ENCODE results near the gene SDS.
A peak's percentile ranks its signal among the peaks of the same experiment; 100 is the strongest.

The SDS gene

GRCh38 chr12:113424915-113425823 is 21.5 kb upstream of the SDS start:
- Histone ChIP-seq H3K27me3 (replicated peaks; ENCODE audit: control insufficient read depth, insufficient read depth, low read length) (peaks cover 1% of the 10 kb centered on the region; the same call in 1 of the 2 replicates), H3K36me3 (ENCODE audit: control insufficient read depth, insufficient read depth, low read length) (no peaks in the 10 kb centered on the region), H3K4me3 (replicated peaks; ENCODE audit: low read depth, low read length) (no peak overlapping the region)
- peak; percentile 50 for DNase-seq (ENCODE audit: extremely low read depth, insufficient read length)
- TF ChIP-seq, protein P1, sequence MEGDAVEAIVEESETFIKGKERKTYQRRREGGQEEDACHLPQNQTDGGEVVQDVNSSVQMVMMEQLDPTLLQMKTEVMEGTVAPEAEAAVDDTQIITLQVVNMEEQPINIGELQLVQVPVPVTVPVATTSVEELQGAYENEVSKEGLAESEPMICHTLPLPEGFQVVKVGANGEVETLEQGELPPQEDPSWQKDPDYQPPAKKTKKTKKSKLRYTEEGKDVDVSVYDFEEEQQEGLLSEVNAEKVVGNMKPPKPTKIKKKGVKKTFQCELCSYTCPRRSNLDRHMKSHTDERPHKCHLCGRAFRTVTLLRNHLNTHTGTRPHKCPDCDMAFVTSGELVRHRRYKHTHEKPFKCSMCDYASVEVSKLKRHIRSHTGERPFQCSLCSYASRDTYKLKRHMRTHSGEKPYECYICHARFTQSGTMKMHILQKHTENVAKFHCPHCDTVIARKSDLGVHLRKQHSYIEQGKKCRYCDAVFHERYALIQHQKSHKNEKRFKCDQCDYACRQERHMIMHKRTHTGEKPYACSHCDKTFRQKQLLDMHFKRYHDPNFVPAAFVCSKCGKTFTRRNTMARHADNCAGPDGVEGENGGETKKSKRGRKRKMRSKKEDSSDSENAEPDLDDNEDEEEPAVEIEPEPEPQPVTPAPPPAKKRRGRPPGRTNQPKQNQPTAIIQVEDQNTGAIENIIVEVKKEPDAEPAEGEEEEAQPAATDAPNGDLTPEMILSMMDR (IDR thresholded peaks at IDR 0.05; ENCODE audit: insufficient read depth, low read length, poor library complexity, severe bottlenecking), result peak; percentile 87

DNA sequence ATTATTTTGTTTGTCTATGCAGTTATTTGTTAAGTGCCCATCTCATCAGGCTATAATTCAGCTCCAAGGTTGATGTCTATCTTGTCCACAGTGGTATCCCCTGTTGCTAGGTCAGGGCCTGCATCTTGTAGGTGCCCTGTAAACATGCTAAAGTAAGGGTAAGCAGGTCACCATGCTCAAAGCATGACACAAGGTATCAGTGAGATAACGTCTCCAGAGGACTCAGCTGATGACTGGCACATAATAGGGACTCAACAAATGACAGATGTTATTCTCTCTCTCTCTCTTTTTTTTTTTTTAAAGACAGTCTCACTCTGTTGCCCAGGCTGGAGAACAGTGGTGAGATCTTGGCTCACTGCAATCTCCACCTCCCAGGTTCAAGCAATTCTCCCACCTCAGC is 20.8 kb upstream of the SDS start:
- Histone ChIP-seq H3K36me3 (ENCODE audit: control insufficient read depth, insufficient read depth, low read length) (no peaks in the 10 kb centered on the region), H3K27me3 (replicated peaks; ENCODE audit: control insufficient read depth, insufficient read depth, low read length) (peaks cover 1% of the 10 kb centered on the region; the same call in 1 of the 2 replicates), H3K4me3 (replicated peaks; ENCODE audit: low read depth, low read length) (no peak overlapping the region)
- no peak for DNase-seq (ENCODE audit: extremely low read depth, insufficient read length)
- TF ChIP-seq, protein P1 (IDR thresholded peaks at IDR 0.05; ENCODE audit: insufficient read depth, low read length, poor library complexity, severe bottlenecking), result no peak

DNA sequence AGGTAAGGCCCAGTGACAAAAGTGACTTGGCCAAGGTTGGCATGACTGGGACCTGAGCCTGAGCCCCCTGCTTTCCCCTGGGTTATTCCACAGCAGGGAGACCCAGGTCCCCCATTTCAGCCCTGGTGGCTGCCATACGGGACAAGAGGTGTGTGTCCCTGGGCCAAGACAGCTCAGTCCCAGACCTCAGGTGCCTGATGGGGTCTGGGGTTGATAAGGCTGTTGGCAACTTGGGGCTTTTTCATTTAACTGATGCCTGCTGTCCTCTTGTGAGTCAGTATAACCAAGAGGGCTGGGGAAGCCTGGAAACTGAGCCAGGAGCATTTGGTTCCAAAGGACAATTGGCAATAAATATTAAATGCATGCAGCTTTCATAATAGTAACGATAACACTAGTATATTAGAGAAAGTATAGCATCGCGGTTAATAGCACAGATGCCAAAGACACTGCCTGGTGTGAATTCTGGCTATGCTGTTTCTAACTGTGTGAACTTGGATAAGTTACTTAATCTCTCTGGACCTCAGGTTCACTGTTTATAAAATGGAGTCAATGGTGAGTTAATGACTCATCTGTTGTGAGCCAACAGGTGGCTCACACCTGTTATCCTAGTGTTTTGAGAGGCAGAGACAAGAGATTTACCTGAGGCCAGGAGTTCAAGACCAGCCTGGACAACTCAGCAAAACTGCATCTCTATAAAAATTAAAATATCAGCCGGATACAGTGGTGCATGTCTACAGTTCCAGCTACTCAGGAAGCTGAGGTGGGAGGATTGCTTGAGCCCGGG is 19.4 kb upstream of the SDS start:
- TF ChIP-seq, protein P1 (IDR thresholded peaks at IDR 0.05; ENCODE audit: insufficient read depth, low read length, poor library complexity, severe bottlenecking), result no peak
- DNase-seq (ENCODE audit: extremely low read depth, insufficient read length), result no peak

DNA sequence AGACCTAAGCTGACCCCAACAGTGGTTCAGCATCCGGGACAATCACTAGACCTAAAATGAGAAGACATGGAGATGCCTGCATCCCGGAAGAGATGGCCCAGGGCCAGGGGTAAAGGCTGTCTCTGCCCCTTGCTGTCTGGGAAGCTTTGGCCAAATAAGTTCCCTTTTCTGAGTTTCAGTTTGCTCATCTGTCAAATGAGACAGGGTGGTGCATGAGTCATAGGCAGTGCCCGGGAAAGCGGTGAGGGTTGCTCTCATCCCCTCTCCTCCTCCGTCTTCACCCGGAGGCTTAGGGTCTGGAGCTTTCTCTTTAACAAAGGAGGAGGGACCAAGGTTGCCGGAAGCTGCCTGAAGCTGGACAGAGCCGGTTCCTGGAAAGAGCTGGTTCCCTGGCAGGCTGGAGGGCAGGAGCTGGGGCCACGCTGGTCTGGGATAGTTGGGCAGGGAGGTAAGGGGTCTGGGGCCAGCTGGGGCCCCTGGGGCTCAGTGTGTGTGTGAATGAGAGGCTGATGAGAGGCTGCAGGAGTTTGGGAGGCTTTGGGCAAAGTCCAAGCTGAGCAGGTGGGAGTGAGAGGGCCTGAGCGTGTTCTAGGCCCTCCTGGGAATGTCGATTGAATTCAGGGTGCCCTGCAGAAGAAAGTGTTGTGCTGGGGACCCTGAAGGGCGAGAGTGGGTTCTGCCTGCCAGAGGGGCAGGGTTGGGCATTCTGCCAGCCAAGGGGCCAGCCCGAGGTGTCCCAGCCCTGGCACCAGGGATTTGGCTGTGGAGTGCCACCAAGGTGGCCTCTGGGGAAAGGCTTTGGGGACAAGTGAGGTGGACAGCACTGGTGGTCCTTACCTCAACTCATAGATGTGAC is 18.6 kb upstream of the SDS start, which contains the start of gene SDSL:
Gene SDSL (plus strand): TSS at position 351 of the 856 bp plus-strand sequence. CDS start 5,603 bp downstream, outside the sequence.
- Histone ChIP-seq H3K36me3 (ENCODE audit: control insufficient read depth, insufficient read depth, low read length) (no peaks in the 10 kb centered on the region), H3K4me3 (replicated peaks; ENCODE audit: low read depth, low read length) (peak within 1 kb of the TSS; percentile 66), H3K27me3 (replicated peaks; ENCODE audit: control insufficient read depth, insufficient read depth, low read length) (no peaks in the 10 kb centered on the region)
- TF ChIP-seq, protein P1 (IDR thresholded peaks at IDR 0.05; ENCODE audit: insufficient read depth, low read length, poor library complexity, severe bottlenecking), result no peak
- peak; percentile 50 for DNase-seq (ENCODE audit: extremely low read depth, insufficient read length)

More for the DNA sequence above, 19.4 kb upstream of the SDS start:
- no peaks in the 10 kb centered on the region for H3K36me3 ChIP-seq (ENCODE audit: control insufficient read depth, insufficient read depth, low read length)
- H3K27me3 ChIP-seq (replicated peaks; ENCODE audit: control insufficient read depth, insufficient read depth, low read length), result no peaks in the 10 kb centered on the region
- H3K4me3 ChIP-seq (replicated peaks; ENCODE audit: low read depth, low read length), result peak overlapping the region; percentile 66

GRCh38 chr12:113420996-113421595 is 17.4 kb upstream of the SDS start:
- H3K36me3 ChIP-seq (ENCODE audit: control insufficient read depth, insufficient read depth, low read length), result no peaks in the 10 kb centered on the region
- no peaks in the 10 kb centered on the region for H3K27me3 ChIP-seq (replicated peaks; ENCODE audit: control insufficient read depth, insufficient read depth, low read length)
- no peak overlapping the region for H3K4me3 ChIP-seq (replicated peaks; ENCODE audit: low read depth, low read length)
- TF ChIP-seq, protein P1 (IDR thresholded peaks at IDR 0.05; ENCODE audit: insufficient read depth, low read length, poor library complexity, severe bottlenecking), result no peak
- no peak for DNase-seq (ENCODE audit: extremely low read depth, insufficient read length)
